Epithelial cell of proximal tubule (primary cell): Measurements from ENCODE around the gene DNAAF5. TPM values are rescaled to one million over a fixed set of nuclear protein-coding genes. Genes with fewer than 3 reads are reported as not detected.
"Not testable (repeated sequence)": the region's sequence is repeated elsewhere in the genome, so short reads cannot be mapped to it uniquely, and the experiment has no call there.

Source experiments
- DNase-seq: peaks from one replicate; pipeline ENCODE4 v3.0.0-alpha.2; 2011; ENCODE audit warnings: low read depth
- H3K4me3 ChIP-seq: 2 replicates; pipeline ENCODE4 v1.5.1; 2011; ENCODE audit warnings: low read depth, mild to moderate bottlenecking, low read length
- CTCF ChIP-seq: conservative IDR thresholded peaks from 2 replicates; pipeline ENCODE4 v1.5.1; 2012; ENCODE audit warnings: low read depth, mild to moderate bottlenecking, low read length
- total RNA-seq: library from RNA; depleted of rRNA; stranded (reverse); fragments of >200 nt; gene quantifications from 2 replicates; pipeline ENCODE4 v1.2.3, GENCODE V29; 2015

DNAAF5 gene
- total RNA-seq, 1 donor from 2014 or later = 64.1 TPM

- TF ChIP-seq CTCF = no peak
- DNase-seq = no peak
- H3K4me3 ChIP-seq = peak overlapping the region; percentile 24
Observed at GRCh38 chr7:801940-802381, 75.5 kb downstream of the DNAAF5 start.

GRCh38 chr7:802500-803242, 76.2 kb downstream of the DNAAF5 start:
- DNase-seq = no peak
- no peak for TF ChIP-seq CTCF
- H3K4me3 ChIP-seq = no peak overlapping the region

- DNase-seq = no peak
Observed at GRCh38 chr7:803243-803635, 76.7 kb downstream of the DNAAF5 start.

GRCh38 chr7:803796-804195, 77.3 kb downstream of the DNAAF5 start:
- H3K4me3 ChIP-seq, DNase-seq: not testable (repeated sequence)

More at GRCh38 chr7:803243-803635, 76.7 kb downstream of the DNAAF5 start:
- H3K4me3 ChIP-seq = no peak overlapping the region
- no peak for TF ChIP-seq CTCF

GRCh38 chr7:805261-805660, 78.8 kb downstream of the DNAAF5 start:
- no peak for TF ChIP-seq CTCF
- no peak for DNase-seq
- H3K4me3 ChIP-seq = peak overlapping the region; percentile 38

- peak overlapping the region; percentile 71 for H3K4me3 ChIP-seq
- TF ChIP-seq CTCF = no peak
- DNase-seq = no peak
Observed at GRCh38 chr7:815284-816216, 89.1 kb downstream of the DNAAF5 start.

- no peak for DNase-seq
- no peak for TF ChIP-seq CTCF
- H3K4me3 ChIP-seq = peak overlapping the region; percentile 90
Observed at GRCh38 chr7:816300-816750, 89.8 kb downstream of the DNAAF5 start.
